SH-SY5Y (cell line): Measurements from ENCODE around the gene APOL1.

Experiments used
- GATA2 ChIP-seq: IDR thresholded peaks from 2 replicates; pipeline ENCODE4 v1.6.1; 2011; ENCODE audit warnings: mild to moderate bottlenecking, low read depth, low read length
- GATA3 ChIP-seq: IDR thresholded peaks from 2 replicates; pipeline ENCODE4 v1.6.1; 2011; ENCODE audit warnings: low read depth, mild to moderate bottlenecking, low read length, moderate library complexity

- TF ChIP-seq GATA2 (no peak), GATA3 (no peak)
Observed at GRCh38 chr22:36277482-36278291, 24.8 kb downstream of the APOL1 start.
